K562 (cell line): ENCODE results near the gene PRKD1. TPM values are rescaled to one million over a fixed set of nuclear protein-coding genes. Genes with fewer than 3 reads are reported as not detected.
"Not testable (repeated sequence)": the region's sequence is repeated elsewhere in the genome, so short reads cannot be mapped to it uniquely, and the experiment has no call there.

Experiments used
- ATAC-seq: fragments of 200-7000 bp; cut with Tn5 transposase; 3 replicates; pipeline ENCODE4 v1.9.1; 2020; ENCODE audit warnings: moderate library complexity
- BruUV-seq: library from RNA; stranded (reverse); fragments of 400-500 nt; replicated peaks from 2 replicates; lab custom pipeline; 2021; lab: Mats Ljungman, UMichigan
- CTCF ChIA-PET: fragments of 300-600 bp; formaldehyde crosslinking; extraction: SDS; loops from one replicate; lab custom pipeline; 2021; ENCODE audit warnings: low intra/inter-chr PET ratio; lab: Yijun Ruan, JAX
- POLR2A ChIA-PET: fragments of 300-600, 350-650 bp; sonication (Branson Sonifier 250); formaldehyde crosslinking; extraction: SDS; loops from one replicate; lab custom pipeline; 2021; ENCODE audit warnings: antibody characterized with exemption, inconsistent platforms; lab: Yijun Ruan, JAX
- DNase-seq, 4 experiments: peaks; one replicate each; pipeline versions ENCODE4 v3.0.0 to v3.0.0-alpha.2; 2011 to 2018; ENCODE audit warnings: low spot score in 3 of 4, mixed read lengths in 3 of 4; ENCODE audit errors: extremely low read depth in 1 of 4
- FAIRE-seq: peaks from 2 replicates; lab custom pipeline; 2011; peaks lifted over from hg19 to GRCh38; lab: Jason Lieb, UNC
- H2AFZ ChIP-seq: 2 replicates; pipeline ENCODE4 v1.6.0; 2011; ENCODE audit warnings: low read depth, low read length, control low read depth, inconsistent platforms
- H3K27ac ChIP-seq: fragments of 200-600 bp; 3 replicates; pipeline ENCODE4 v1.8.0; 2011; ENCODE audit warnings: low read depth, mild to moderate bottlenecking, control low read depth, inconsistent platforms, low read length, moderate library complexity, mixed read lengths; ENCODE audit errors: extremely low read depth
- H3K27me3 ChIP-seq, 2 experiments: fragments of 300-600 bp in 1 of 2; 2 replicates in 1 of 2; 3 replicates in 1 of 2; pipeline versions ENCODE4 v1.6.0 to v1.8.0; 2011; ENCODE audit warnings: inconsistent platforms in 2 of 2, low read length in 2 of 2, mild to moderate bottlenecking in 1 of 2, mixed read lengths in 1 of 2, moderate library complexity in 1 of 2; ENCODE audit not compliant: control insufficient read depth in 2 of 2, insufficient read depth in 2 of 2
- H3K36me3 ChIP-seq: fragments of 300-600 bp; 3 replicates; pipeline ENCODE4 v1.8.0; 2011; ENCODE audit warnings: mild to moderate bottlenecking, low read length, inconsistent platforms; ENCODE audit not compliant: control insufficient read depth, insufficient read depth
- H3K4me1 ChIP-seq, 2 experiments: fragments of 200-600 bp in 1 of 2; replicated peaks in 1 of 2; 2 replicates in 1 of 2; 3 replicates in 1 of 2; pipeline versions ENCODE4 v1.5.1 to v1.8.0; 2011; ENCODE audit warnings: inconsistent platforms in 2 of 2, low read length in 2 of 2, mild to moderate bottlenecking in 1 of 2, mixed read lengths in 1 of 2, moderate library complexity in 1 of 2; ENCODE audit not compliant: control insufficient read depth in 2 of 2, insufficient read depth in 2 of 2
- H3K4me2 ChIP-seq: 2 replicates; pipeline ENCODE4 v1.6.1; 2011; ENCODE audit warnings: low read length, control low read depth, inconsistent platforms, mixed read lengths; ENCODE audit not compliant: insufficient read depth
- H3K4me3 ChIP-seq: fragments of 200-600 bp; sonication (generic), shearing (Covaris generic); 2 replicates; pipeline ENCODE4 v1.5.1; 2016; ENCODE audit warnings: control low read depth, inconsistent platforms
- H3K79me2 ChIP-seq: fragments of 200-600 bp; 3 replicates; pipeline ENCODE4 v1.8.0; 2011; ENCODE audit warnings: low read length, inconsistent platforms; ENCODE audit not compliant: control insufficient read depth, insufficient read depth
- H3K9ac ChIP-seq, 2 experiments: 2 replicates each; pipeline versions ENCODE4 v1.6.0 to v1.6.1; 2011; ENCODE audit warnings: low read depth in 2 of 2, low read length in 2 of 2, control low read depth in 1 of 2, inconsistent platforms in 1 of 2, mild to moderate bottlenecking in 1 of 2, mixed read lengths in 1 of 2; ENCODE audit not compliant: insufficient read depth in 1 of 2
- H3K9me1 ChIP-seq: one replicate; pipeline ENCODE4 v1.6.0; 2011; ENCODE audit warnings: inconsistent platforms, mild to moderate bottlenecking, low read length, moderate library complexity; ENCODE audit not compliant: control insufficient read depth, insufficient read depth
- H3K9me3 ChIP-seq: replicated peaks from 2 replicates; pipeline ENCODE4 v1.5.1; 2011; ENCODE audit warnings: low read depth, low read length, inconsistent platforms; ENCODE audit not compliant: control insufficient read depth, insufficient read depth
- H4K20me1 ChIP-seq: replicated peaks from 2 replicates; pipeline ENCODE4 v1.6.1; 2011; ENCODE audit warnings: low read length, inconsistent platforms, mixed read lengths; ENCODE audit not compliant: control insufficient read depth, insufficient read depth
- CREB1 ChIP-seq, 2 experiments: sonication (generic) in 1 of 2; formaldehyde crosslinking in 1 of 2; IDR thresholded peaks; 2 replicates each; pipeline versions ENCODE4 v1.6.1 to v1.8.0; 2012 to 2022; ENCODE audit warnings: inconsistent platforms in 1 of 2, mild to moderate bottlenecking in 1 of 2, missing genetic modification reagents in 1 of 2, moderate library complexity in 1 of 2
- FOXK1 ChIP-seq: sonication (generic); formaldehyde crosslinking; IDR thresholded peaks from 2 replicates; pipeline ENCODE4 v1.8.0; 2022; ENCODE audit warnings: missing genetic modification reagents, mild to moderate bottlenecking, borderline replicate concordance
- FOXK2 ChIP-seq, 2 experiments: fragments of 450-650 bp; IDR thresholded peaks in 1 of 2; conservative IDR thresholded peaks in 1 of 2; 2 replicates each; pipeline ENCODE4 v1.6.1; 2016; ENCODE audit warnings: low read depth in 2 of 2, mild to moderate bottlenecking in 1 of 2
- HEY1 ChIP-seq: fragments of 250-450 bp; sonication (Bioruptor Pico); IDR thresholded peaks from 2 replicates; pipeline ENCODE4 v1.5.0; 2020; ENCODE audit warnings: mild to moderate bottlenecking, moderate library complexity, borderline replicate concordance
- HNRNPH1 ChIP-seq: fragments of 200-400 bp; formaldehyde crosslinking; optimal IDR thresholded peaks from 2 replicates; pipeline ENCODE3; 2017; ENCODE audit warnings: low read depth, mild to moderate bottlenecking, low read length, moderate library complexity
- HNRNPLL ChIP-seq: fragments of 200-400 bp; formaldehyde crosslinking; IDR thresholded peaks from 2 replicates; pipeline ENCODE4 v1.6.1; 2017; ENCODE audit warnings: low read length, low read depth, mild to moderate bottlenecking; ENCODE audit not compliant: poor library complexity, severe bottlenecking
- KLF6 ChIP-seq: fragments of 250-450 bp; sonication (Bioruptor Pico); IDR thresholded peaks from 2 replicates; pipeline ENCODE4 v1.4.0; 2020; ENCODE audit warnings: mild to moderate bottlenecking, moderate library complexity, borderline replicate concordance
- NR2F6 ChIP-seq: fragments of 450-650 bp; formaldehyde crosslinking; IDR thresholded peaks from 2 replicates; pipeline ENCODE4 v1.4.0; 2020; ENCODE audit warnings: mild to moderate bottlenecking
- WHSC1 ChIP-seq: IDR thresholded peaks from one replicate; pipeline ENCODE4 v1.6.1; 2012; ENCODE audit warnings: low read length, control low read depth, inconsistent platforms
- ZBED1 ChIP-seq: IDR thresholded peaks from 2 replicates; pipeline ENCODE4 v1.6.1; 2014
- ZC3H4 ChIP-seq: sonication (generic); formaldehyde crosslinking; IDR thresholded peaks from 2 replicates; pipeline ENCODE4 v1.9.0; 2021; ENCODE audit warnings: missing genetic modification reagents, borderline replicate concordance
- WGBS: fragments of 100-300 bp; shearing (Covaris generic); methylation state at CpG from one replicate; pipeline ENCODE4 v1.1.6; 2016; ENCODE audit warnings: low coverage, mixed read lengths; ENCODE audit not compliant: insufficient coverage; ENCODE audit errors: missing lambda C conversion rate; 5-methylcytosine and 5-hydroxymethylcytosine counted together
- in situ Hi-C: fragments of 300-500 bp; cut with MboI; formaldehyde crosslinking; loops from 4 replicates; pipeline ENCODE4 v1.15.0; 2018; ENCODE audit warnings: inconsistent platforms, mixed read lengths
- intact Hi-C: fragments of 100-400 bp; cut with micrococcal nuclease; formaldehyde crosslinking; loops from 2 replicates; pipeline ENCODE4 v1.14.2; 2022
- polyA plus RNA-seq, 8 experiments: library from polyadenylated mRNA; depleted of rRNA in 4 of 8; stranded (reverse) in 5 of 8; unstranded in 3 of 8; fragments of >200 nt; fragmentation: Nextera tagmentation in 2 of 8; fragmentation: Illumina TruSeq in 1 of 8; extraction: Ambion mirVana in 2 of 8; extraction: Trizol in 1 of 8; gene quantifications; 2 replicates each; pipeline versions ENCODE4 v1.2.1 to v1.2.3, GENCODE V29; 2011 to 2014; ENCODE audit warnings: inconsistent platforms in 1 of 8, missing spikeins in 1 of 8
- total RNA-seq, 7 experiments: library from RNA; depleted of rRNA in 6 of 7; stranded (reverse); fragments of >200 nt in 6 of 7; fragmentation: Illumina TruSeq in 2 of 7; extraction: Trizol in 2 of 7; gene quantifications; 2 replicates each; pipeline versions ENCODE4 v1.2.1 to v1.2.3, GENCODE V29; 2011 to 2021; ENCODE audit warnings: low replicate concordance in 1 of 7

PRKD1 gene
- total and polyA plus RNA-seq, 9 of the 15 experiments (the other 6 are each of a cell fraction or from before 2014, with no cell fraction given): 0.04 to 0.25 (median 0.13) TPM; not detected in 1

DNA sequence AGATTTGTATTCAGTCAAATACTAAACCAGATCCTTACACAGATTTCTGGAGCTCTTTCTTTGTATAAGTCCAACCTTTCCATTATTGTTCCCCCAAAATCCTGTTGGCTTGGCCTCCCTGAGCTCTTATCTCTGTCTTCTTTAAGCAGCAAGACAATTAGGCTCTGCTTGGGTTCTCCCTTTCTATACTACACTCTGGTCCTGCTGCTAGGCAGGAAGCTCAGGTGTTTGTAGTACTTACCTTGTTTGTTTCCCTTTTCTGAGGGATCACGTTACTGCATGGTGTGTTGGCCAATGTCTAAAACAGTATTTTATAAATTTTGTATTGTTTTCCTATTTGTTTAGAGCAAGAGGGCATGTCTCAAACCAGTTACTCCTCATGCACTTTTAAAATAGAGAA lies 192.9 kb downstream of the PRKD1 start:
- POLR2A ChIA-PET: no interaction called here
- Histone ChIP-seq H3K4me2 (no peak overlapping the region), H3K9ac (no peak overlapping the region), H3K4me1 (no peaks in the 10 kb centered on the region), H3K4me3 (no peak overlapping the region), H4K20me1 (no peaks in the 10 kb centered on the region), H2AFZ (no peak overlapping the region), H3K36me3 (no peaks in the 10 kb centered on the region), H3K79me2 (no peaks in the 10 kb centered on the region), H3K27me3 (no peaks in the 10 kb centered on the region), H3K27ac (no peak overlapping the region)
- intact Hi-C loops: no loop called here
- in situ Hi-C loops: no loop called here
- BruUV-seq: no TSS peak
- ATAC-seq (no peak), FAIRE-seq (no peak)
- WGBS: 0% methylated on average over 1 of the region's 1 CpG
- TF ChIP-seq ZC3H4 (CRISPR knock-in tag) (no peak), FOXK1 (CRISPR knock-in tag) (no peak), ZBED1 (no peak), HNRNPH1 (no peak), CREB1 (IDR thresholded peaks at IDR 0.05) (no peak), CREB1 (CRISPR knock-in tag; IDR thresholded peaks at IDR 0.05) (no peak), FOXK2 (conservative IDR thresholded peaks at IDR 0.05 in 1 of 2, IDR thresholded peaks at IDR 0.05 in 1 of 2; ENCODE audit: low read depth in 2 of 2) (no peak), HEY1 (CRISPR knock-in tag) (no peak), HNRNPLL (no peak), NR2F6 (CRISPR knock-in tag) (no peak), KLF6 (CRISPR knock-in tag) (no peak), WHSC1 (no peak)
- TF ChIP-seq, all 486 proteins: peak for 0
- CTCF ChIA-PET: no interaction called here
- Histone ChIP-seq H3K9me1 (no peaks in the 10 kb centered on the region), H3K9me3 (no peaks in the 10 kb centered on the region)
- no peak for DNase-seq

DNA sequence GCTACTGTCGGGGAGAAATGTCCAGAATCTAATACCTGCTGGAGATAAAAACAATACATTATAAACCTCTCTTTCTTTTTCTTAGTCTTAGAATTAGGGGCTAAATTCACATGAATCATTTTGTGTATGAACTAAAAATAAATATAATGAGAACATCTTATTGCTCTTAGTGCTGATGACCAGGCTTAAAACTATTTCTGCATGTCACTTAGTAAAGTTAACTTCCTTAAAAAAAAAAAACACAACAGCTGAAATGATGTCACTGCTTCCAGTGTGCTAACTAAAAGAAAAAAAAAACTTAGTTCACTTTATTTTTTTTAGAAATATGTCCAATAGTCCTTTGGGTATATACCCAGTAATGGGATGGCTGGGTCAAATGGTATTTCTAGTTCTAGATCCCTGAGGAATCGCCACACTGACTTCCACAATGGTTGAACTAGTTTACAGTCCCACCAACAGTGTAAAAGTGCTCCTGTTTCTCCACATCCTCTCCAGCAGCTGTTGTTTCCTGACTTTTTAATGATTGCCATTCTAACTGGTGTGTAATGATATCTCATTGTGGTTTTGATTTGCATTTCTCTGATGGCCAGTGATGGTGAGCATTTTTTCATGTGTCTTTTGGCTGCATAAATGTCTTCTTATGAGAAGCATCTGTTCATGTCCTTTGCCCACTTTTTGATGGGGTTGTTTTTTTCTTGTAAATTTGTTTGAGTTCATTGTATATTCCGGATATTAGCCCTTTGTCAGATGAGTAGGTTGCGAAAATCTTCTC lies 200.9 kb downstream of the PRKD1 start:
- FAIRE-seq, H3K9ac ChIP-seq, CTCF ChIA-PET, POLR2A ChIA-PET, H4K20me1 ChIP-seq, BruUV-seq, H3K36me3 ChIP-seq, DNase-seq, H3K4me3 ChIP-seq, H3K79me2 ChIP-seq, H3K9me1 ChIP-seq, intact Hi-C loops, H3K27ac ChIP-seq, in situ Hi-C loops, H3K4me1 ChIP-seq, H2AFZ ChIP-seq, H3K4me2 ChIP-seq, H3K9me3 ChIP-seq, H3K27me3 ChIP-seq, ATAC-seq: not testable (repeated sequence)
- WGBS: 2% methylated on average over 3 of the region's 4 CpGs
